SK-N-SH treated with all-trans-retinoic acid at 6 μM for 48 hours (cell line): ENCODE data around the gene LYST.

Experiments
- ATAC-seq: fragments of 200-7000 bp; cut with Tn5 transposase; 3 replicates; pipeline ENCODE4 v1.9.1; 2020; ENCODE audit warnings: mild to moderate bottlenecking, moderate library complexity
- ARNTL ChIP-seq: fragments of 450-650 bp; formaldehyde crosslinking; IDR thresholded peaks from 2 replicates; pipeline ENCODE4 v1.5.0; 2020; ENCODE audit warnings: low read depth, mild to moderate bottlenecking, moderate library complexity, borderline replicate concordance
- BACH2 ChIP-seq: fragments of 250-450 bp; sonication (Bioruptor Pico); IDR thresholded peaks from 2 replicates; pipeline ENCODE4 v1.9.0; 2021; ENCODE audit warnings: mild to moderate bottlenecking, borderline replicate concordance
- CREB5 ChIP-seq: fragments of 250-450 bp; sonication (Bioruptor Pico); IDR thresholded peaks from 2 replicates; pipeline ENCODE4 v1.5.1; 2020; ENCODE audit warnings: low read depth, mild to moderate bottlenecking, moderate library complexity
- CSDC2 ChIP-seq: fragments of 250-450 bp; sonication (Bioruptor Pico); IDR thresholded peaks from 2 replicates; pipeline ENCODE4 v1.5.0; 2020; ENCODE audit warnings: mild to moderate bottlenecking, moderate library complexity
- CSRNP3 ChIP-seq: fragments of 250-450 bp; sonication (Bioruptor Pico); IDR thresholded peaks from 2 replicates; pipeline ENCODE4 v1.5.1; 2021; ENCODE audit warnings: mild to moderate bottlenecking, moderate library complexity
- ESRRG ChIP-seq: fragments of 250-450 bp; sonication (Bioruptor Pico); IDR thresholded peaks from 2 replicates; pipeline ENCODE4 v1.6.1; 2021; ENCODE audit warnings: mild to moderate bottlenecking
- GLIS3 ChIP-seq: fragments of 250-450 bp; sonication (Bioruptor Pico); IDR thresholded peaks from 2 replicates; pipeline ENCODE4 v1.5.0; 2020; ENCODE audit warnings: mild to moderate bottlenecking, moderate library complexity
- PATZ1 ChIP-seq: fragments of 250-450 bp; sonication (Bioruptor Pico); IDR thresholded peaks from 2 replicates; pipeline ENCODE4 v1.8.0; 2020; ENCODE audit warnings: mild to moderate bottlenecking, moderate library complexity, borderline replicate concordance
- POU6F1 ChIP-seq: fragments of 250-450 bp; sonication (Bioruptor Pico); IDR thresholded peaks from 2 replicates; pipeline ENCODE4 v1.8.0; 2021; ENCODE audit warnings: low read depth, mild to moderate bottlenecking, moderate library complexity, borderline replicate concordance
- PPARA ChIP-seq: fragments of 250-450 bp; sonication (Bioruptor Pico); IDR thresholded peaks from 2 replicates; pipeline ENCODE4 v1.5.0; 2020; ENCODE audit warnings: mild to moderate bottlenecking, borderline replicate concordance
- RARB ChIP-seq: fragments of 250-450 bp; sonication (Bioruptor Pico); IDR thresholded peaks from 2 replicates; pipeline ENCODE4 v1.8.0; 2021; ENCODE audit warnings: mild to moderate bottlenecking, moderate library complexity
- SNAI2 ChIP-seq: fragments of 250-450 bp; sonication (Bioruptor Pico); IDR thresholded peaks from 2 replicates; pipeline ENCODE4 v1.5.0; 2020; ENCODE audit warnings: mild to moderate bottlenecking, moderate library complexity
- TCF4 ChIP-seq: fragments of 250-450 bp; sonication (Bioruptor Pico); IDR thresholded peaks from 2 replicates; pipeline ENCODE4 v1.8.0; 2021; ENCODE audit warnings: mild to moderate bottlenecking, moderate library complexity, borderline replicate concordance
- TOX ChIP-seq: fragments of 250-450 bp; sonication (Bioruptor Pico); IDR thresholded peaks from 2 replicates; pipeline ENCODE4 v1.8.0; 2021; ENCODE audit warnings: mild to moderate bottlenecking, moderate library complexity, borderline replicate concordance
- TSHZ2 ChIP-seq: fragments of 250-450 bp; sonication (Bioruptor Pico); IDR thresholded peaks from 2 replicates; pipeline ENCODE4 v1.5.0; 2020; ENCODE audit warnings: mild to moderate bottlenecking, moderate library complexity
- ZC3H10 ChIP-seq: fragments of 250-450 bp; sonication (Bioruptor Pico); IDR thresholded peaks from 2 replicates; pipeline ENCODE4 v1.5.1; 2021; ENCODE audit warnings: mild to moderate bottlenecking, moderate library complexity
- ZFP3 ChIP-seq: fragments of 250-450 bp; sonication (Bioruptor Pico); IDR thresholded peaks from 2 replicates; pipeline ENCODE4 v1.5.0; 2020; ENCODE audit warnings: mild to moderate bottlenecking, moderate library complexity
- ZFP30 ChIP-seq: fragments of 450-650 bp; formaldehyde crosslinking; IDR thresholded peaks from 2 replicates; pipeline ENCODE4 v1.5.0; 2022; ENCODE audit warnings: mild to moderate bottlenecking, moderate library complexity
- ZNF565 ChIP-seq: fragments of 450-650 bp; formaldehyde crosslinking; conservative IDR thresholded peaks from 2 replicates; pipeline ENCODE4 v1.5.0; 2020; ENCODE audit warnings: low read depth, mild to moderate bottlenecking, moderate library complexity
- ZNF70 ChIP-seq: fragments of 450-650 bp; formaldehyde crosslinking; IDR thresholded peaks from 2 replicates; pipeline ENCODE4 v1.5.0; 2020; ENCODE audit warnings: mild to moderate bottlenecking, moderate library complexity
- ZNF8 ChIP-seq: fragments of 450-650 bp; formaldehyde crosslinking; IDR thresholded peaks from 2 replicates; pipeline ENCODE4 v1.5.0; 2020; ENCODE audit warnings: mild to moderate bottlenecking, moderate library complexity

Gene LYST

GRCh38 chr1:235675152-235675890 is 191.4 kb downstream of the LYST start:
- ATAC-seq = no peak
- no peak for TF ChIP-seq TCF4 (CRISPR knock-in tag)
- no peak for TF ChIP-seq TSHZ2 (CRISPR knock-in tag)
- TF ChIP-seq ZNF565 = no peak
- TF ChIP-seq ZC3H10 (CRISPR knock-in tag) = no peak
- TF ChIP-seq PPARA (CRISPR knock-in tag) = no peak
- TF ChIP-seq ZFP3 = no peak
- no peak for TF ChIP-seq RARB
- TF ChIP-seq ZNF8 = no peak
- TF ChIP-seq POU6F1 (CRISPR knock-in tag) = no peak
- TF ChIP-seq CREB5 (CRISPR knock-in tag) = no peak
- TF ChIP-seq ARNTL (CRISPR knock-in tag) = no peak
- no peak for TF ChIP-seq SNAI2 (CRISPR knock-in tag)
- TF ChIP-seq ZNF70 = no peak
- TF ChIP-seq ZFP30 = no peak
- no peak for TF ChIP-seq TOX (CRISPR knock-in tag)
- TF ChIP-seq, all 23 proteins: peak for 0

- TF ChIP-seq ARNTL (CRISPR knock-in tag) = no peak
- TF ChIP-seq ZNF565 = no peak
- no peak for TF ChIP-seq PATZ1
- no peak for TF ChIP-seq ZFP30
- no peak for TF ChIP-seq PPARA (CRISPR knock-in tag)
- TF ChIP-seq TCF4 (CRISPR knock-in tag) = no peak
- no peak for TF ChIP-seq ZNF8
- no peak for TF ChIP-seq ESRRG (CRISPR knock-in tag)
- no peak for TF ChIP-seq ZFP3
- TF ChIP-seq ZC3H10 (CRISPR knock-in tag) = no peak
- TF ChIP-seq ZNF70 = no peak
- no peak for TF ChIP-seq POU6F1 (CRISPR knock-in tag)
- TF ChIP-seq GLIS3 = no peak
- TF ChIP-seq SNAI2 (CRISPR knock-in tag) = no peak
- TF ChIP-seq CSRNP3 = no peak
- TF ChIP-seq CSDC2 (CRISPR knock-in tag) = no peak
- no peak for TF ChIP-seq BACH2
- TF ChIP-seq TSHZ2 (CRISPR knock-in tag) = no peak
- no peak for TF ChIP-seq TOX (CRISPR knock-in tag)
- no peak for ATAC-seq
Measured at GRCh38 chr1:235673981-235674380, 192.7 kb downstream of the LYST start.
